KG1 (cell line): ENCODE data around the gene ADGRG3.
"Not testable (repeated sequence)": the region's sequence is repeated elsewhere in the genome, so short reads cannot be mapped to it uniquely, and the experiment has no call there.

ENCODE experiments used
- DNase-seq: peaks from one replicate; lab custom pipeline; 2025; lab: John Stamatoyannopoulos, UW

ADGRG3 gene

DNA sequence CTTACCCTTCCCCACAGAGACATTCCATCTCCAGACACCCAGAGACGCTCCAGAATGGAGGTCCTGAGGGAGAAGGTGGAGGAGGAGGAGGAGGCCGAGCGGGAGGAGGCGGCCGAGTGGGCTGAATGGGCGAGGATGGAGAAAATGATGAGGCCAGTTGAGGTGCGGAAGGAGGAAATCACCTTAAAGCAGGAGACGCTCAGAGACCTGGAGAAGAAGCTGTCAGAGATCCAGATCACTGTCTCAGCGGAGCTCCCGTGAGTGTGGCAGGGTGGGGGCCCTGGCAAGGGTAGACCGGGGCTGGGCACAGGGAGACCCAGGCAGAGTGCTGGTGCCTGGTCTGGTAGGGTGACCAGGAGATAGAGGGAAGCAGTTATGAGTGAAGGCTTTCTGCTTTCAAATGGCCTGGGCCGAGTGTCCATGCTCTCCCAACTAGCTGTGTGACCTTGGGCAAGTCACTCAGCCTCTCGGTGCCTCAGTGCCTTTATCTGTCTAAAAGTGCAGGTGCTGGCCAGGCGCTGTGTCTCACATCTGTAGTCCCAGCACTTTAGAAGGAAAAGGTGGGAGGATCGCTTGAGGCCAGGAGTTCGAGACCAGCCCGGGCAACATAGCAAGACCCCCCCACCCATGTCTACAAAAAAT is 29.9 kb downstream of the ADGRG3 start:
- DNase-seq: no peak

DNA sequence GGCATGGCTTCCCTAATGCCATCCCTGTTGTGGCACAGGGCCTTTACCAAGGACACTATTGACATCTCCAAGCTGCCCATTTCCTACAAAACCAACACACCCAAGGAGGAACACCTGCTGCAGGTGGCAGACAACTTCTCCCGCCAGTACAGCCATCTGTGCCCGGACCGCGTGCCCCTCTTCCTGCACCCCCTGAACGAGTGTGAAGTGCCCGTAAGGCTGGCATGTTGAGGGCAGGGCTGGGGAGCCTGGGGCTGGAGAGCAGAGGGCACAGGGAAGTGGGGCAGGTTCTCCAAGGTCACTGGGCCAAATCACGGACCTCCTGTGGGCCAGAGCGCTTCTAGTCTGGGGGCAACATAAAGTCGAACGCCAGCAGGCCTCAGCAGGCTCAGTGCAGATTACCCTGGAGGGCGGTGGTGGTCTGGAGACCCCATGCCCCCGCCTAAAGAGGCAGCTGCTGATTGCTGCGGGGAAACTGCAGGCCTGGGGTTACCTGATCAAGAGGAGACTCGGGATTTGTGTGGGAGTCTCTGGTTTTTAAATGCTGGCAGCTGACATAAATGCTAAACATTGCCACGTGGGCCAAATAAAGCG is 30.8 kb downstream of the ADGRG3 start:
- DNase-seq: no peak

DNA sequence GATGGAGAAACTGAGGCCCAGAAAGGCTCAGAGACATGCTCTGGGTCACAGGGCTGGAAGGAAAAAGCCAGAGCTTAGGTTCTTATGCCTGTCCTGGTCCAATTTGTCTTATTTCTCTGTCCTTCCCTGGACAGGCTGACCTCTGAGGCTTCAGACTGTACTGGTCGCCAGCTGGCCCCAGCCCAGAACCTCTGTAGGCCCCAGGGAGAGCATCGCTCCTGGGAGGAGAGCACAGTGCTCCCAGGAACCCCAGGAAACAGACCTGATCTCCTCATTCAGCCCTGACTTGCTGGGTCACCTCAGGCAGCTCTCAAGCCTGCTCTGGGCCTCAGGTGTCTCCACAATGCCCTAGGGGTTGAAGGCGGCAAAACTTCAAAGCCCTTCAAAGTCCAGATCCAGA is 31.4 kb downstream of the ADGRG3 start:
- DNase-seq: no peak

DNA sequence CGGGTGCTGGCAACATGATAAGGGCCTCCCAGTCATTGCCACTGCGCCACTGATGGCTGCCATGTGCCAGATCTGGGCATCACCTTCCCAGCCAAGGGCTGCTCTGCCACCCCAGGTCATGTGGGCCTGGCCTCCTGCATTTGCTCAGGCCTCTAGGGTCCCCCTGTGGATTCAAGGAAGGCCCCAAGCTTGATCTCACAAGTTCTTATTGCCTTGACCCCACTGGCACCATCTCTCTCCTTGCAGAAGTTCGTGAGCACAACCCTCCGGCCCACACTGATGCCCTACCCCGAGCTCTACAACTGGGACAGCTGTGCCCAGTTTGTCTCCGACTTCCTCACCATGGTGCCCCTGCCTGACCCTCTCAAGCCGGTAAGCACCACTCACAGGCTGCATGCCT is 31.8 kb downstream of the ADGRG3 start:
- DNase-seq: no peak

DNA sequence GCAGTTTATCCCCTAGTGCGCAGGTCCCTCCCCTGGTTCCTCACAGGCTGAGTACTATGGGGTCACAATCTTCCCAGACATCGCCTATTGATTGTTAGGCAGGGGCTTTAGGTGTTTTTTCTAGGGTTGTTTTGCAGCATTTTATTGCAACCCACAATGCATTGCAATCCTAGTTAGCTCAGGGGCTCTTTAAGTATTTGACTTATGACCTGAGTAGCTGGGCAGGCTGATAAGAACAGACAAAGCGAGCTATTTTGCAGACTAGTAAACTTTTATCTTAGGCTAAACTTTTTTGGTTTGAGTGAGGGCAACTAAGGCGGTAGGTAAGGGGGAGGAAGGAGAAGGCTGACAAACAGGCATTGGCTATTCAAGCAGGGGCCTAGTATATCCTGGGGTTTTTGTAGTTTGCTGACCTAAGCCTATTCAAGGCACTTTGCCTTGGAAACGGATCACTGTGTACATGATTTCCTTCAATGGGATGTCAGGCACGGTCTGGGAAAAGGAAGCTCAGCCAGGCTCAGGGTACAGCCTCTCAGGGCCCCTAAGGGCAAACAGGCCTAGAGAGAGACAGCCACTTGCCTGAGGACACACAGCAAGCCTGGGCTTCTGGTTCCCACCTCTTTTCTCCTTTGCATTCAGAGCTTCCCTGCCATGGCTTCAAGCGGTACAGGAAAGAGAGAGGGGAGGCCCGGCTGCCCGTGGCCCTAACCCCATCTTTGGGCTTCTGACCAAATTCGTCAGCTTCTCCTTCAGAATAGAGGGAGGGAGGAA is 32.9 kb downstream of the ADGRG3 start:
- DNase-seq: no peak

DNA sequence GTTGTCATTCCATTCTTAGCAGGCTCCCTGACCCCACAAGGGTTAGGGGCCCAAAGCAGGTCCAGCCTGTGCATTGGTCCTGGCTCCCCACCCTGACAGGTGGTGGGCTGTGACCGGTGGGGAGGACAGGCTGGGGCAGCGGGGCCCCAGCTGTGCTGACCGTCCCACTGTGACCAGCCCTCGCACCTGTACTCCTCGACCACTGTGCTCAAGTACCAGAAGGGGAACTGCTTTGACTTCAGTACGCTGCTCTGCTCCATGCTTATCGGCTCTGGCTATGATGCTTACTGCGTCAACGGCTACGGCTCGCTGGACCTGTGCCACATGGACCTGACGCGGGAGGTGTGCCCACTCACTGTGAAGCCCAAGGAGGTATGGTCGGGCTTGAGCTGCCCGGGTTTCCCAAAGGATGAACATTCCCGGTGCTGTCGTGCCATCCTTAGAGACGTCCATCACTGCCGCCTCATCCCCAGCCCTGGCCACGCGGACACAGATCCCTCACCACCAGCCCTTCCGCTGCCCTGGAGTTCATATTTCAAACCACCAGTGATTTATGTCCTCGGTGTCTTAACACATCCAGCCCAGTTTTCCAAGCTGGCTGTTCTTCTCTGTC is 33.8 kb downstream of the ADGRG3 start:
- DNase-seq: no peak

DNA sequence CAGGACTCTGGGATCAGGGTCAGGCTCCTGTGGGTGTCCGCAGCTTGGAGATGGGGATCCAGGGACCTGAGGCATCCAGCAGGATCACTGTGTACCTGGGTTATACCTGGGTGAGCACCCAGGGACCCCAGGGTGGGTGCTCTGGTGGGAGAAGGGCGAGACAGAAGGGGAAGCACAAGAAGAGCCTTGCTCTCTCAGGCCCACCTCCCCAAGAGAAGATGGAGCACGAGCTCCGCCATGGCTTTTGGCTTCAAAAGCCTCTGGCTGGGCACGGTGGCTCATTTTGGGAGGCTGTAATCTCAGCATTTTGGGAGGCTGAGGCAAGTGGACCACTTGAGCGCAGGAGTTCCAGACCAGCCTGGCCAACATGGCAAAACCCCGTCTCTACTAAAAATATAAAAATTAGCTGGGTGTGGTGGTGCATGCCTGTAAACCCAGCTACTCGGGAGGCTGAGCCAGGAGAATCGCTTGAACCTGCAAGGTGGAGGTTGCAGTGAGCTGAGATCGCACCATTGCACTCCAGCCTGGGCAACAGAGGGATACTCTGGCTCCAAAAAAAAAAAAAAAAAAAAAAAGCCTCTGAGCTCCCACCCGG is 35.4 kb downstream of the ADGRG3 start:
- no peak for DNase-seq

DNA sequence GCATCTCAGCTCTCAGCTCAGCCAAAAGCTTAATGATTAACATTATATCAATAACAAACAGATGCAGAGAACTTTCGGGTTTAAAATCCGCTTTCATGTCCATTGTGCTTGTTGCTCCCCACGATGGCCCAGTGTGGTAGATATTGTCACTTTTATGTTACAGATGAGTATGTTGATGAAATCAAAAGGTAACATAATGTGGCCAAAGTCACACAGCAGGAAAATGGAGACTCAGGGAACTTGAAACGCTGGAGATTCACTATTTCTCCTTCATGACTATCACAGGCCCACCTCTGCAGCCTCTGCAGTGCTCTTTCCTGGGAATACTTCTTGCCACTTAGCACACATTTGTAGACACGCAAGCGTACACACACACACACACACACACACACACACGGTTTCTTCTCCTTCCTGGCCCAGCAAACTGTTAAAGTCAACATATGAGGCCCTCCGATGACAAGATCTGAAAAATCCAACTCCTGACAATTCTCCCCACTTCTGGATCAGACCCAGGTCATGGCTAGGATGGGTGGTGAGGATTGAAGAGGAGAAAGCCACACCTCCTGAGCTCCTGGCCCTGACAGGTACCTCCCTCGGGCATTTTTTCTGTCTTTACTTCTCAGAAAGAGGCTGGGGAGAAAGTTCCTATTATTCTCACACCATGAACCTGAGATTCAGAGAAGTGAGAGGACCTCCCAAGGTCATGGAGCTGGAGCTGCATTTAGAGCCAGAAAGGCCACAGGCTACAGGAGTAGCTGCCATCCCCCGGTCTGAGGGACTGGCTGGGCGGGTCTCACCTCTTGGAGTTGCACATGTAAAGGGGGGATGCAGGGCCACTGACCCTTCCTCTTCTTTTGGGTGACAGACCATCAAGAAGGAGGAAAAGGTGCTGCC is 36.2 kb downstream of the ADGRG3 start:
- no peak for DNase-seq

DNA sequence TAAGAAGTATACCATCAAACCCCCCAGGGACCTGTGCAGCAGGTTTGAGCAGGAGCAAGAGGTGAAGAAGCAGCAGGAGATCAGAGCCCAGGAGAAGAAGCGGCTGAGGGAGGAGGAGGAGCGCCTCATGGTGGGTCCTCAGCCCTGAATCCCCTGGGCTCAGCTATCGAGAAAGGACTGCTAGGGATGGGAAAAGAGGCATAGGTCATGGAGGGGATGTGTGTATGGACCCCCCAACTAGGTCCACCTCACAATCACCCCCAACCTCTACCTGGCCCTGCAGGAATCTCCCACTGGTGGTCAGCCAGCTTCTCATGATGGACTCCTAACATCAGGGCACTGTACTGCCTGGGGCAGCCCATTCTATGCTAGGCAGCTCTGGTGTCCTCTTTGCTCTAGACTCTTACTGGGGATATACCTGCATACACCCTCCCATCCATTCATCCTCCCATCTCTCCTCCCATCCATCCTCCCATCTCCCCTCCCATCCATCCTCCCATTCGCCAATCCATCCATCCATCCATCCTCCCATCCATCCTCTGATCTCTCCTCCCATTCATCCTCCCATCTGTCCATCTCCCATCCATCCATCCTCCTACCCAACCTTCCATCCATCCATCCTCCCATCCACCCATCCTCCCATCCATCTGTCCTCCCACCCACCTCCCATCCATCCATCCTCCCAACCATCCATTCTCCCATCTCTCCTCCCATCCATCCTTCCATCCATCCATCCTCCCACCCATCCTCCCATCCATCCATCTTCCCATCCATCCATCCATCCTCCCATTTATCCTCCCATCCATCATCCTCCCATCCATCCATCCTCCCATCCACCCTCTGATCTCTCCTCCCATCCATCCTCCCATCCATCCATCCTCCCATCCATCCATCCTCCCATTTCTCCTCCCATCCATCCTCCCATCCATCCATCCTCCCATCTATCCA is 37.1 kb downstream of the ADGRG3 start:
- no peak for DNase-seq

DNA sequence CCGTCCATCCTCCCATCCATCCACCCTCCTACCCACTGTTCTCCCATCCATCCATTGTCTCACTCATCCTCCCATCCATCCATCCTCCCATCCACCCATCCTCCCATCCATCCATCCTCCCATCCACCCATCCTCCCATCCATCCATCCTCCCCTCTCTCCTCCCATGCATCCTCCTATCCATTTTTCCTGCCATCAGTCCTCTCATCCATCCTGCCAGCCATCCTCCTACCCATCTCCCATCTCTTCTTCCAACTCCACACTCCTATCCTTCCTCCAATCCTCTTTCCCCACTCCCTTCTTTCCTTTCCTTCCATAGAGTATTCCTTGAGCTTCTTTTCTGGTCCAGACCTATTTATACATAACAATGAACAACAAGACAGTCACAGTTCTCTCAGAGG is 38.6 kb downstream of the ADGRG3 start:
- DNase-seq: no peak

DNA sequence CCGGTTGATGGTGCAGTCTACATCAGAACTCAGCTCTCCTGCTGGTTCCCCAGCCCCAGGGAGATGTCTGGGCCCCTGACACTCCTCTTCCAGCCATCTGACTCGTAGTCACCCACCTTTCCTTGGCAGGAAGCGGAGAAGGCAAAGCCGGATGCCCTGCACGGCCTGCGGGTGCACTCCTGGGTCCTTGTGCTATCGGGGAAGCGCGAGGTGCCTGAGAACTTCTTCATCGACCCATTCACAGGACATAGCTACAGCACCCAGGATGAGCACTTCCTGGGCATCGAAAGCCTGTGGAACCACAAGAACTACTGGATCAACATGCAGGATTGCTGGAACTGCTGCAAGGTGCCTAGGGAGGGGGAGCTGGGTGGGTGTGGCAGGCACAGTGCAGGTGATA is 39.2 kb downstream of the ADGRG3 start:
- no peak for DNase-seq

DNA sequence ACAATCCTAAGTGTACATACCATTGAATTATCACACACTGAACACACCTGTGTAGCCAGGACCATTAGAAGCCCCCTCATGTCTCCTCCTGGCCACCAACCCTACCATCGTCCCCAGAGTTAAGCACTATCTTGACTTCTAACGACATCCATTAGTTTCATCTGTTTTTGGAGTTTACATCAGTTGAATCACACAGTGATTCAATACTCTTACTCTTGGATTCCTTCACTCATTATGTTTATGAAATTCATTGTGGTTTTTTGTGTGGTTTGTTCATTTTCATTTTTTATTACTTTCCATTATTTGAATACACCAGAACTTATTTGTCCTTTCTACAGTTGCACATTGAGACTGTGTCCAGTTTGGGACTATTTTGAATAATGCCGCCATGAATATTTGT is 40.1 kb downstream of the ADGRG3 start:
- no peak for DNase-seq

DNA sequence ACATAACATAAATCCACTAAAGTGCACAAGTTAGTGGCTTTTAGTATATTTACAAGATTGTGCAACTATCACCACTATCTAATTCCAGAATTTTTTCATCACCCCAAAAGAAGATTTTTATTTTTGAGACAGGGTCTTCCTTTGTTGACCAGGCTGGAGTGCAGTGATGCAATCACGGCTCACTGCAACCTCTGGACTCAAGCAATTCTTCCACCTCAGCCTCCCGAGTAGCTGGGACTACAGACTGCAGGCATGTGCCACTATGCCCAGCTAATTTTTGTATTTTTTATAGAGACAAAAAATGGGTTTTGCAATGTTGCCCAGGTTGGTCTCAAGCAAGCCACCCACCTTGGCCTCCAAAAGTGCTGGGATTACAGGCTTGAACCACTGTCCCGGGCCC is 41.6 kb downstream of the ADGRG3 start:
- no peak for DNase-seq

DNA sequence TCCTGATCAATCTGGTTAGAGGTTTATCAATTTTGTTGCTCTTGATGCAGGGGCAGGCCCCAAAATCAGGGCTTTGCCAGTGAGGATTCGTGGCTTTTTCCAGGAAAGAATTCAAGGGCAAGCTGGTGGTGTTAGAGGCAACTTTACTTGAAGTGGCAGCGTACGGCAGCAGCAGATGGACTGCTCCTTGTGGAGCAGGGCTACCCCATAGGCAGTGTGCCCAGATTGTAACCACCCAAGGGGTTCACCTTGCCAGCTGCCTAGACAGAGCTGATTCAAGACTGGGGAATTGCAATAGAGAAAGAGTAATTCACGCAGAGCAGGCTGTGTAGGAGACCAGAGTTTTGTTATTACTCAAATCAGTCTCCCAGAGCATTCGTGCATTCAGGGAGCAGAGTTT is 43.2 kb downstream of the ADGRG3 start:
- DNase-seq: no peak

DNA sequence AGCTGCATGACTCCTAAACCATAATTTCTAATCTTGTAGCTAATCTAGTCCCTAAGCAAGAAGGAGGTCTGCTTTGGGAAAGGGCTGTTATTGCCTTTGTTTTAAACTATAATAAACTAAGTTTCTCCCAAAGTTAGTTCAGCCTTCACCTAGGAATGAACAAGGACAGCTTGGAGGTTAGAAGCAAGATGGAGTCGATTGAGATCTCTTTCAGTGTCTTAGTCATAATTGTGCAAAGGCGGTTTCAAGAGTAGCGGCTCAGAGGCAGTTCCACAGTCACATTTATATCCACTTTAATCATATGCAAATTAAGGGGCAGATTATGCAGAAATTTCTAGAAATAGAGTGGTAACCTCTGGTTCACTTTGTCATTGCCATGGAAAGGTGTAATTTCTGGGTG is 43.9 kb downstream of the ADGRG3 start:
- DNase-seq: no peak

DNA sequence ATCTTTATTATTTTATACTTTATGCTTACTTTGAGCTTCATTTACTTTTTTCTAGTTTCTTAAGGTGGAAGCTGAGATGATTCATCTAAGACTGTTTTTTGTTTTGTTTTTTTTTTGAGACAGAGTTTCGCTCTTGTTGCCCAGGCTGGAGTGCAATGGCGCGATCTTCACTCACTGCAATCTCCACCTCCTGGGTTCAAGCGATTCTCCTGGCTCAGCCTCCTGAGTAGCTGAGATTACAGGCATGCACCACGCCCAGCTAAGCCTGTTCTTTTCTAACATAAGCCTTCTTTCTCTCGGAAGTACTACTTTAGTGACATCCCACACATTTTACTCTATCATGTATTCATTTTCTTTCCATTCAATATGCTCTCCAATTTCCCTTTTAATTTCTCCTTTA is 44.5 kb downstream of the ADGRG3 start:
- not testable (repeated sequence) for DNase-seq

DNA sequence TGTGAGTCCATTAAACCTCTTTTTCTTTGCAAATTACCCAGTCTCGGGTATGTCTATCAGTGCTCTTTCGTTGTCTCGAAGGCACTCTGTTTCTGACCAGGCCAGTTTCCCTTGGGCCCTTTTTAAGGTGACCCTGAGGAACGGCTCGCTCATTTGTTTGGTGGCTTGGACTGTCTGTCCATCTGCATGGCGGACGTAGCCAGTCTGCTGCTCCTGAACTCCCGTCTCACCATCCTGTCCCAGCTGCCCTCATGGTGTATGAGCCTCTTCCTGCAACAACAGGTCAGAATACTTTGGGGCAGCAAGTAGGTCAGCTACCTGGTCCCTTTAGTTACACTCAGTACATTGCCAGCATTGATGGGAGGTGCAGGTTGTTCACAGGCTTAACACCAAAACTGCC is 45.5 kb downstream of the ADGRG3 start:
- DNase-seq: no peak

DNA sequence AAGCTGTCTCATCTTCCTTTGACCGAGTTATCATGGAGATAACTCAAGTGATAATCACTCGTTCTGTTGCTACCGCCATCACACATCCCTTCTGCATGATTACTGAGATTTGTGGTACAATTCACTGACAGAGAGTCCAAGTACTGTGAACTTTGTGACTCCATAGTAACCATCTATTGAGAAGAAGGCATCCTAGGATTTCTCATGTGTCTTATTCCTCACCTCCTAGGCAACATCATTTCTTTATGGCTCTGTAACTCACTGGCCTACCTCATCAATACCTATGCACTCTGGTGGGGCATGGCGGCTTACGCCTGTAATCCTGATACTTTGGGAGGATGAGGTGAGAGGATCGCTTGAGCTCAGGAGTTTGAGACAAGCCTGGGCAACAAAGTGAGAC is 45.9 kb downstream of the ADGRG3 start:
- DNase-seq: no peak

DNA sequence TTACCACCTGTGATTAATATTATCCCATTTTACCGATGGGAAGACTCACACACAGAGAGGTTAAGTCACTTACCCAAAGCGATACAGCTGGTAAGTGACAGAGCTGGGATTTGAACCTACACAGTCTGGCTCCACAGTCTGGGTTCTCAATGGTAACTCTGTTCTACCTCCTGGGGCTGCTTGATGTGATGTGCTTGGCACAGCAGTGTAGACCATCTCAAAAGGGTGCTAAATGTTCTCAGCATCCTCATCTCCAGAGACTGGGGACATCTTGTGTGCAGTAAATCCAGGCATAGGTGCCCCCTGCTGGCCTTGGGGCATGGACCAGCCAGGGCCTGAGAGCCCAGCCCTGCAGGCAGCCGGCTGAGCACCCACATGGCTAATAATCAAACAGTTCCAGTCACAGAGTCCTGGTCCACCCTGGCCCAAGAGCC is 52.1 kb downstream of the ADGRG3 start:
- DNase-seq: no peak
